NCI-H1930 (cell line): ENCODE measurements around the gene LEMD1.
"Not testable (repeated sequence)": the region's sequence is repeated elsewhere in the genome, so short reads cannot be mapped to it uniquely, and the experiment has no call there.

Source experiments
- DNase-seq, 2 experiments: peaks; one replicate each; lab custom pipeline; 2025; lab: John Stamatoyannopoulos, UW

LEMD1 gene

GRCh38 chr1:205446828-205447227 is 25.0 kb upstream of the LEMD1 start:
- no peak for DNase-seq

- DNase-seq = no peak
Observed at GRCh38 chr1:205445646-205445935, 23.7 kb upstream of the LEMD1 start.

- no peak for DNase-seq
Observed at GRCh38 chr1:205444931-205445645, 23.2 kb upstream of the LEMD1 start.

- DNase-seq = no peak
Observed at GRCh38 chr1:205444300-205444930, 22.6 kb upstream of the LEMD1 start.

GRCh38 chr1:205443585-205444299 is 21.9 kb upstream of the LEMD1 start:
- DNase-seq = no peak

GRCh38 chr1:205442051-205442725 is 20.3 kb upstream of the LEMD1 start:
- no peak for DNase-seq

GRCh38 chr1:205441716-205442050 is 19.8 kb upstream of the LEMD1 start:
- no peak for DNase-seq

- no peak for DNase-seq
Observed at GRCh38 chr1:205441318-205441633, 19.4 kb upstream of the LEMD1 start.

- no peak for DNase-seq
Observed at GRCh38 chr1:205440476-205441317, 18.8 kb upstream of the LEMD1 start.

- DNase-seq = no peak
Observed at GRCh38 chr1:205440121-205440475, 18.2 kb upstream of the LEMD1 start.

- DNase-seq = no peak
Observed at GRCh38 chr1:205438213-205439158, 16.6 kb upstream of the LEMD1 start.

GRCh38 chr1:205437570-205437969 is 15.7 kb upstream of the LEMD1 start:
- DNase-seq = no peak

GRCh38 chr1:205436776-205437410 is 15.0 kb upstream of the LEMD1 start:
- no peak for DNase-seq

GRCh38 chr1:205435578-205436573 is 14.0 kb upstream of the LEMD1 start:
- no peak for DNase-seq

GRCh38 chr1:205434738-205435137 is 12.9 kb upstream of the LEMD1 start:
- DNase-seq = peak in 1 of 2 experiments; percentile 16

- not testable (repeated sequence) for DNase-seq
Observed at GRCh38 chr1:205432692-205433091, 10.8 kb upstream of the LEMD1 start.

- no peak for DNase-seq
Observed at GRCh38 chr1:205432116-205432515, 10.3 kb upstream of the LEMD1 start.

GRCh38 chr1:205430696-205431305 is 8.9 kb upstream of the LEMD1 start:
- peak; percentile 52 to 63 for DNase-seq
